SU-DHL-6 (cell line): ENCODE results near the gene GALNT9.

ENCODE experiments used
- EZH2phosphoT487 ChIP-seq: fragments of 200-600 bp; sonication (generic), shearing (Covaris generic); conservative IDR thresholded peaks from 2 replicates; pipeline ENCODE4 v1.6.1; 2018; ENCODE audit warnings: mild to moderate bottlenecking, antibody characterized with exemption, low read length, moderate library complexity, mixed read lengths
- TF ChIP-seq, protein P1 (sequence below): fragments of 200-600 bp; sonication (generic); IDR thresholded peaks from one replicate; pipeline ENCODE4 v1.5.1; 2017; ENCODE audit warnings: antibody characterized with exemption, mild to moderate bottlenecking, low read length, moderate library complexity; ENCODE audit not compliant: insufficient read depth, poor library complexity, severe bottlenecking

DNA sequence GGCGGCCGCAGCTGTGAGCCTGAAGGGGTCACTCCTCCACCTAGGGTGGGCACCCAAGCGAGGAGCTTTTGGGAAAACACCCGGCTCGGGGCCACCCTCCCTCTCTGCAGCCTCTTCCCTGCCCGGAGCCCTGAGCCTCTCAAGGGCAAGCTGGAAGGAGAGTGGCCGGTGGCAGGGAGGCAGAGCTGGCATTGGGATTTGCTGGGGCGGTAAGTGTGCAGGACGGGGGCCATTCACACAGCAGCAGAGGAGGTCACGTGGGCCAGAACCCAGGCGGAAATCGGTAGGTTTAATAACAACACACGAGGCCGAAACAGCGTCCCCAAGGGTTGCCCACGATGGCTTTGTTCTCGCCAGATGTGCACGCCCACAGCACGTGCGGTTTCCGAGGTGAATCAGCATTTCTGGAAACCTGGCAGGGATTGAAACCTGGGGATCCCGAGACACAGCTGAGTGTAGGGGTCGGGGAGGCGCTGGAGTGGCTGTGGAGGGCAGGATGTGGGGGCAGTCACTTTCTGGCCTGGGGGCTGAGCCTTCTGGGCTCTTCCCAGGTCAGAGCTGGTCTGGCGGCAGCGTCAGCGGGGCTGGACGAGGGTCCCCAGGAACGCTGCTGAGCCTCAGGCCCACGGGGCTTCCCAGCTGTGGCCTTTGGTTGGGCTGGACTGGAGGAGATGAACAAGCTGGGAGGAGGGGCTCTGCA, 161.6 kb downstream of the GALNT9 start:
- TF ChIP-seq, protein P1, sequence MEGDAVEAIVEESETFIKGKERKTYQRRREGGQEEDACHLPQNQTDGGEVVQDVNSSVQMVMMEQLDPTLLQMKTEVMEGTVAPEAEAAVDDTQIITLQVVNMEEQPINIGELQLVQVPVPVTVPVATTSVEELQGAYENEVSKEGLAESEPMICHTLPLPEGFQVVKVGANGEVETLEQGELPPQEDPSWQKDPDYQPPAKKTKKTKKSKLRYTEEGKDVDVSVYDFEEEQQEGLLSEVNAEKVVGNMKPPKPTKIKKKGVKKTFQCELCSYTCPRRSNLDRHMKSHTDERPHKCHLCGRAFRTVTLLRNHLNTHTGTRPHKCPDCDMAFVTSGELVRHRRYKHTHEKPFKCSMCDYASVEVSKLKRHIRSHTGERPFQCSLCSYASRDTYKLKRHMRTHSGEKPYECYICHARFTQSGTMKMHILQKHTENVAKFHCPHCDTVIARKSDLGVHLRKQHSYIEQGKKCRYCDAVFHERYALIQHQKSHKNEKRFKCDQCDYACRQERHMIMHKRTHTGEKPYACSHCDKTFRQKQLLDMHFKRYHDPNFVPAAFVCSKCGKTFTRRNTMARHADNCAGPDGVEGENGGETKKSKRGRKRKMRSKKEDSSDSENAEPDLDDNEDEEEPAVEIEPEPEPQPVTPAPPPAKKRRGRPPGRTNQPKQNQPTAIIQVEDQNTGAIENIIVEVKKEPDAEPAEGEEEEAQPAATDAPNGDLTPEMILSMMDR = no peak
- no peak for TF ChIP-seq EZH2phosphoT487
